CD4-positive, alpha-beta T cell treated with Interleukin-2 at 100 ng/mL for 4 hours (primary cell): ENCODE results near the gene STPG3.

Experiments used
- DNase-seq: peaks from one replicate; pipeline ENCODE4 v3.0.0-alpha.2; 2020; ENCODE audit warnings: low spot score

STPG3 gene

DNA sequence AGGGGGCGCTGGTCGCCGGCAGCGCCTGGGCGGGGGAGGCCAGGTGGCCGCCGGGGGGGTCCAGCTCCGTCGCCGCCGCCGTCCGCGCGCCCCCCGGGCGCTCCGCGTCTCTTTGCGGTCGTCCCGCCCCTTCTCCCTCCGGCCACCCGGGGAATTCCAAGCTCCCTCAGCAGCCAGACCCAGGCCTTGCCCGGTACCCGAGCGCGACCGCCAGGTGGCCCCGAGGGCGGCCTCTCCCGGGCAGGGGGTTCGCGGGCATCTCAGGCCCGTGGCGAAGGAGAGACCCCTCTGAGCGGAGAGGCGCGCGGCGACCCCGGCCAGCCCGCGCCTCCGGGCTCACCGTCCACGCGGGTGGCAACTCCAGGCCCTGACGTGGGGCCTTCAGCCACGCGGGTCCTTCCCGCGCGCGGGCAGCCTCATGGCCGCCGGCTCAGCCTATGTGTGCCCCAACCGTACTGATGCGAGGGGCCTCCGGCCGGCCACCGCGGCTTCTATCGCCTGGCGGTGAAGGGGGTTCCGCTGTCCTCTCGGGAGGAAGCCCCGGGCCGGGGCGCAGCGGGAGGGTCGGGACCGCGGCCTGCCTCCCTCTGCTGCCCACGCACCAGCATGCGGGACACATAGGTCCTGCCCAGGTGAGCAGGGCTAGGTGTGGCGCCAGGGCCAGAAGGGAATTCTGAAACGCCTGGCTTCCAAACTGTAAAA lies 51.5 kb downstream of the STPG3 start:
- DNase-seq: no peak
